ENCODE results near the gene EXOG.

EXOG gene

DNA sequence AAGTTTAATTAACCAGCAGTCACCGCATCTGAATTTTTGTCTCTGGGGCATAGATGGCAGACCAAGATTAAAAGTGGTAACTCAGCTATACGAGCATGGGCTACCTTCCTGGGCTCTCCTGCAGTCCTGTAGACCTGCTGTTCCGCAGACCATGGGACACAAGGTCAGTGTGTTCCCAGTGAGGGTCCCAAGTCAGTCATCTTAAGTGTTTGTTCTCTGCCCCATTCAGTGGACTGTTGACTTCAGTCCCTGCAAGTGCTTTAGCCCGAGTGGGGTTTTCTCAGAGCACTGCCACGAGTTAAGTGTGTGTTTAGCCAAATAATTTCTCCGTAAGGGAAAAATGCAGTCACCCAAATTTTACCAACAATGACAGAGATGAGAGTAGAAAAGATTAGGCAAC lies 4.9 kb upstream of the EXOG start:
- no peaks in the 10 kb centered on the region for H3F3A ChIP-seq (ENCODE audit: insufficient read depth)
- H3K4me2 ChIP-seq (ENCODE audit: low read depth, low read length, poor library complexity, severe bottlenecking) = no peak overlapping the region
- H3K27ac ChIP-seq (ENCODE audit: low read depth, low read length) = no peak overlapping the region
- H3K9me3 ChIP-seq (ENCODE audit: insufficient read depth, low read length) = no peaks in the 10 kb centered on the region
- no peaks in the 10 kb centered on the region for H3K9me2 ChIP-seq (replicated peaks; ENCODE audit: insufficient read depth, low read length)
- H2AFZ ChIP-seq (ENCODE audit: low read depth, low read length, severe bottlenecking) = no peak overlapping the region
- H3K9ac ChIP-seq (ENCODE audit: low read length) = no peak overlapping the region
- TF ChIP-seq, protein P1, sequence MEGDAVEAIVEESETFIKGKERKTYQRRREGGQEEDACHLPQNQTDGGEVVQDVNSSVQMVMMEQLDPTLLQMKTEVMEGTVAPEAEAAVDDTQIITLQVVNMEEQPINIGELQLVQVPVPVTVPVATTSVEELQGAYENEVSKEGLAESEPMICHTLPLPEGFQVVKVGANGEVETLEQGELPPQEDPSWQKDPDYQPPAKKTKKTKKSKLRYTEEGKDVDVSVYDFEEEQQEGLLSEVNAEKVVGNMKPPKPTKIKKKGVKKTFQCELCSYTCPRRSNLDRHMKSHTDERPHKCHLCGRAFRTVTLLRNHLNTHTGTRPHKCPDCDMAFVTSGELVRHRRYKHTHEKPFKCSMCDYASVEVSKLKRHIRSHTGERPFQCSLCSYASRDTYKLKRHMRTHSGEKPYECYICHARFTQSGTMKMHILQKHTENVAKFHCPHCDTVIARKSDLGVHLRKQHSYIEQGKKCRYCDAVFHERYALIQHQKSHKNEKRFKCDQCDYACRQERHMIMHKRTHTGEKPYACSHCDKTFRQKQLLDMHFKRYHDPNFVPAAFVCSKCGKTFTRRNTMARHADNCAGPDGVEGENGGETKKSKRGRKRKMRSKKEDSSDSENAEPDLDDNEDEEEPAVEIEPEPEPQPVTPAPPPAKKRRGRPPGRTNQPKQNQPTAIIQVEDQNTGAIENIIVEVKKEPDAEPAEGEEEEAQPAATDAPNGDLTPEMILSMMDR (IDR thresholded peaks at IDR 0.05; ENCODE audit: insufficient read depth, low read length, poor library complexity, severe bottlenecking) = no peak
- TF ChIP-seq EZH2phosphoT487 (conservative IDR thresholded peaks at IDR 0.05; ENCODE audit: low read length) = no peak
- H3K79me2 ChIP-seq (ENCODE audit: insufficient read depth, low read length) = no peaks in the 10 kb centered on the region
- no peaks in the 10 kb centered on the region for H3K27me3 ChIP-seq (ENCODE audit: low read length)
- H3K4me3 ChIP-seq (ENCODE audit: insufficient read depth, low read length, poor library complexity, severe bottlenecking) = no peak overlapping the region
- H3K36me3 ChIP-seq (ENCODE audit: low read length) = no peaks in the 10 kb centered on the region
- H4K20me1 ChIP-seq (ENCODE audit: low read depth, low read length) = no peaks in the 10 kb centered on the region

DNA sequence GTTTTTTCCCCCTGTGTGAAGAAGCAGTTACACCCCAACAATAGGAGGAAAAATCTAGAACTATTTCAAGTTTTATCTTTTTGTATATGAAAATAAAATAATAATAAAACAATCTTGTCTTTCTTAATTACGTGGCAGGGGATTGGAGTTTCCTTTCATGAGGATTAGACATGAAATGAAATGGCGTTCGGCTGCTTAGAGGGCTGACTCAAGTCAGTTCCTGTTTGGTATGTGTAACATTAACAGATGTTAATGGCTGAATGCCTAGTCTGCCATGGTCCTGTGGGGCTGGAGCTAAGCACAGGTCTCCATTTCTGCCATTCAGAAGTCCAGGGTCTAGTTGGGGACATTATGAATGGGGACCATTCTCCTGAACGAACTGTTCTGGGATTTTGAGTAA lies 3.1 kb upstream of the EXOG start:
- Histone ChIP-seq H3K9ac (ENCODE audit: low read length) (no peak overlapping the region), H3K4me3 (ENCODE audit: insufficient read depth, low read length, poor library complexity, severe bottlenecking) (no peak overlapping the region), H3K9me2 (replicated peaks; ENCODE audit: insufficient read depth, low read length) (no peaks in the 10 kb centered on the region), H3K27ac (ENCODE audit: low read depth, low read length) (no peak overlapping the region), H3K4me2 (ENCODE audit: low read depth, low read length, poor library complexity, severe bottlenecking) (no peak overlapping the region), H3F3A (ENCODE audit: insufficient read depth) (no peaks in the 10 kb centered on the region), H3K9me3 (ENCODE audit: insufficient read depth, low read length) (no peaks in the 10 kb centered on the region), H2AFZ (ENCODE audit: low read depth, low read length, severe bottlenecking) (no peak overlapping the region), H3K27me3 (ENCODE audit: low read length) (no peaks in the 10 kb centered on the region), H4K20me1 (ENCODE audit: low read depth, low read length) (no peaks in the 10 kb centered on the region), H3K36me3 (ENCODE audit: low read length) (no peaks in the 10 kb centered on the region), H3K79me2 (ENCODE audit: insufficient read depth, low read length) (peaks cover 16% of the 10 kb centered on the region; the same call in 1 of the 2 replicates)
- TF ChIP-seq, protein P1 (IDR thresholded peaks at IDR 0.05; ENCODE audit: insufficient read depth, low read length, poor library complexity, severe bottlenecking) = no peak
- no peak for TF ChIP-seq EZH2phosphoT487 (conservative IDR thresholded peaks at IDR 0.05; ENCODE audit: low read length)

DNA sequence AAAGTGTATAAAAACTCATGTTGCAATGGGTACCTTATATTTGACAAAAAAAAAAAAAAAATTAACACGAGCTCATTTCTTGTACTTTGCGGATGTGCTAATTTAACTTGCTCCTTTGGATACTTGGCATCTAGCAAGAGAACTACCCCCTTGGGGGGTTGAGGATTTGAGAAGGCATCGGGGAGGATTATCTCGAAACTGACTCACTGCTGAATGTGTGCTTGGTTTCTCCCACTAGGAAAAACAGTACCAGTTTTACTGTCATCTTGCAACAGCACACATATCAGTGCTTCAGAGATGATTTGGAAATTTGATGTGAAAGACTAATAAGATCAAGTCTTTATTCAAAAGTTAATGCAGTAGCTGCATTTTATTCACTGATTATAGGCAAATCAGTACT lies 891 bp downstream of the EXOG start:
- Histone ChIP-seq H3K9me2 (replicated peaks; ENCODE audit: insufficient read depth, low read length) (no peaks in the 10 kb centered on the region), H3K9ac (ENCODE audit: low read length) (peak overlapping the region; percentile 88), H3K79me2 (ENCODE audit: insufficient read depth, low read length) (peaks cover 24% of the 10 kb centered on the region; the same call in 1 of the 2 replicates), H3F3A (ENCODE audit: insufficient read depth) (no peaks in the 10 kb centered on the region), H3K4me3 (ENCODE audit: insufficient read depth, low read length, poor library complexity, severe bottlenecking) (peak overlapping the region; percentile 75), H3K36me3 (ENCODE audit: low read length) (0 out of 2 replicates have a peak, but pooled peaks cover 3% of the 10 kb centered on the region), H2AFZ (ENCODE audit: low read depth, low read length, severe bottlenecking) (peak overlapping the region; percentile 86), H3K9me3 (ENCODE audit: insufficient read depth, low read length) (no peaks in the 10 kb centered on the region), H3K4me2 (ENCODE audit: low read depth, low read length, poor library complexity, severe bottlenecking) (peak overlapping the region; percentile 68), H3K27me3 (ENCODE audit: low read length) (no peaks in the 10 kb centered on the region), H3K27ac (ENCODE audit: low read depth, low read length) (no peak overlapping the region; the same call in 1 of the 2 replicates), H4K20me1 (ENCODE audit: low read depth, low read length) (no peaks in the 10 kb centered on the region)
- TF ChIP-seq, protein P1 (IDR thresholded peaks at IDR 0.05; ENCODE audit: insufficient read depth, low read length, poor library complexity, severe bottlenecking) = no peak
- no peak for TF ChIP-seq EZH2phosphoT487 (conservative IDR thresholded peaks at IDR 0.05; ENCODE audit: low read length)

Measured in SU-DHL-6 (cell line).